HEK293 (cell line): Measurements from ENCODE around the gene IRF2.

Source experiments
- CTCF ChIA-PET: fragments of 350-600 bp; formaldehyde crosslinking; extraction: SDS; loops from one replicate; lab custom pipeline; 2021; ENCODE audit warnings: antibody characterized with exemption; lab: Yijun Ruan, JAX
- POLR2A ChIA-PET: fragments of 300-600 bp; formaldehyde crosslinking; extraction: SDS; loops from one replicate; lab custom pipeline; 2020; ENCODE audit warnings: antibody characterized with exemption, inconsistent platforms; lab: Yijun Ruan, JAX
- H3K27ac ChIP-seq: fragments of 200-500 bp; sonication (Bioruptor generic); 2 replicates; pipeline ENCODE4 v1.5.1; 2014; ENCODE audit warnings: low read depth, low read length, control low read depth, inconsistent platforms; ENCODE audit errors: extremely low read depth
- H3K36me3 ChIP-seq, 2 experiments: fragments of 200-500 bp in 1 of 2; sonication (Bioruptor generic) in 1 of 2; 1 replicate in 1 of 2; 2 replicates in 1 of 2; pipeline ENCODE4 v1.5.1; 2014 to 2017; ENCODE audit warnings: inconsistent platforms in 2 of 2, low read length in 2 of 2; ENCODE audit not compliant: control insufficient read depth in 2 of 2, insufficient read depth in 1 of 2
- H3K4me1 ChIP-seq: fragments of 200-500 bp; sonication (Bioruptor generic); 2 replicates; pipeline ENCODE4 v1.5.1; 2014; ENCODE audit warnings: mild to moderate bottlenecking, low read length, inconsistent platforms; ENCODE audit not compliant: control insufficient read depth, insufficient read depth
- H3K4me3 ChIP-seq: 2 replicates; pipeline ENCODE4 v1.5.1; 2011; ENCODE audit warnings: low read depth, mild to moderate bottlenecking, control low read depth, low read length, moderate library complexity
- H3K9me3 ChIP-seq: fragments of 200-500 bp; sonication (Bioruptor generic); 2 replicates; pipeline ENCODE4 v1.5.1; 2014; ENCODE audit warnings: low read depth, low read length, inconsistent platforms; ENCODE audit not compliant: control insufficient read depth, insufficient read depth
- GLIS2 ChIP-seq: fragments of 450-650 bp; formaldehyde crosslinking; IDR thresholded peaks from 2 replicates; pipeline ENCODE4 v1.5.1; 2016; ENCODE audit warnings: missing biosample characterization, missing genetic modification characterization
- KLF7 ChIP-seq: fragments of 450-650 bp; formaldehyde crosslinking; IDR thresholded peaks from 2 replicates; pipeline ENCODE4 v1.5.1; 2016; ENCODE audit warnings: missing biosample characterization, missing genetic modification characterization, borderline replicate concordance
- KLF8 ChIP-seq: fragments of 450-650 bp; formaldehyde crosslinking; IDR thresholded peaks from 2 replicates; pipeline ENCODE4 v1.5.1; 2016; ENCODE audit warnings: missing biosample characterization, missing genetic modification characterization
- RBAK ChIP-seq: fragments of 450-650 bp; formaldehyde crosslinking; IDR thresholded peaks from 2 replicates; pipeline ENCODE4 v1.5.1; 2016; ENCODE audit warnings: missing biosample characterization, missing genetic modification characterization
- SP3 ChIP-seq: fragments of 450-650 bp; formaldehyde crosslinking; IDR thresholded peaks from 2 replicates; pipeline ENCODE4 v1.5.1; 2016; ENCODE audit warnings: missing biosample characterization, missing genetic modification characterization
- YY1 ChIP-seq: fragments of 450-650 bp; formaldehyde crosslinking; IDR thresholded peaks from 2 replicates; pipeline ENCODE4 v1.5.1; 2018; ENCODE audit warnings: missing biosample characterization, missing genetic modification characterization
- ZBTB26 ChIP-seq: fragments of 450-650 bp; formaldehyde crosslinking; optimal IDR thresholded peaks from 2 replicates; pipeline ENCODE3; 2016; ENCODE audit warnings: missing biosample characterization, mild to moderate bottlenecking, missing genetic modification characterization
- ZBTB8A ChIP-seq: fragments of 450-650 bp; formaldehyde crosslinking; IDR thresholded peaks from 2 replicates; pipeline ENCODE4 v1.5.1; 2016; ENCODE audit warnings: missing biosample characterization, missing genetic modification characterization
- ZNF10 ChIP-seq: fragments of 450-650 bp; formaldehyde crosslinking; IDR thresholded peaks from 2 replicates; pipeline ENCODE4 v1.5.1; 2017; ENCODE audit warnings: missing biosample characterization, missing genetic modification characterization
- ZNF114 ChIP-seq: fragments of 450-650 bp; formaldehyde crosslinking; IDR thresholded peaks from 2 replicates; pipeline ENCODE4 v1.5.0; 2017; ENCODE audit warnings: missing biosample characterization, missing genetic modification characterization
- ZNF121 ChIP-seq: fragments of 450-650 bp; formaldehyde crosslinking; IDR thresholded peaks from 2 replicates; pipeline ENCODE4 v1.5.1; 2016; ENCODE audit warnings: missing biosample characterization, missing genetic modification characterization
- ZNF132 ChIP-seq: fragments of 450-650 bp; formaldehyde crosslinking; IDR thresholded peaks from 2 replicates; pipeline ENCODE4 v1.5.1; 2017; ENCODE audit warnings: missing biosample characterization, missing genetic modification characterization, borderline replicate concordance
- ZNF2 ChIP-seq: fragments of 450-650 bp; formaldehyde crosslinking; IDR thresholded peaks from 2 replicates; pipeline ENCODE4 v1.5.1; 2016; ENCODE audit warnings: missing biosample characterization, missing genetic modification characterization
- ZNF211 ChIP-seq: fragments of 450-650 bp; formaldehyde crosslinking; IDR thresholded peaks from 2 replicates; pipeline ENCODE4 v1.5.1; 2016; ENCODE audit warnings: low read depth, missing biosample characterization, missing genetic modification characterization
- ZNF221 ChIP-seq: fragments of 450-650 bp; formaldehyde crosslinking; IDR thresholded peaks from 2 replicates; pipeline ENCODE4 v1.5.1; 2017; ENCODE audit warnings: missing biosample characterization, missing genetic modification characterization, borderline replicate concordance
- ZNF23 ChIP-seq: fragments of 450-650 bp; formaldehyde crosslinking; IDR thresholded peaks from 2 replicates; pipeline ENCODE4 v1.5.1; 2016; ENCODE audit warnings: missing biosample characterization, missing genetic modification characterization, borderline replicate concordance
- ZNF335 ChIP-seq: fragments of 450-650 bp; formaldehyde crosslinking; conservative IDR thresholded peaks from 2 replicates; pipeline ENCODE4 v1.5.1; 2016; ENCODE audit warnings: missing biosample characterization, missing genetic modification characterization
- ZNF366 ChIP-seq: fragments of 450-650 bp; formaldehyde crosslinking; conservative IDR thresholded peaks from 2 replicates; pipeline ENCODE4 v1.5.1; 2016; ENCODE audit warnings: missing biosample characterization, missing genetic modification characterization
- ZNF558 ChIP-seq: fragments of 450-650 bp; formaldehyde crosslinking; IDR thresholded peaks from 2 replicates; pipeline ENCODE4 v1.5.1; 2016; ENCODE audit warnings: missing biosample characterization, missing genetic modification characterization
- ZNF624 ChIP-seq: fragments of 450-650 bp; formaldehyde crosslinking; IDR thresholded peaks from 2 replicates; pipeline ENCODE4 v1.5.1; 2017; ENCODE audit warnings: missing biosample characterization, missing genetic modification characterization
- ZNF626 ChIP-seq: fragments of 450-650 bp; sonication (Bioruptor Pico); formaldehyde crosslinking; IDR thresholded peaks from 2 replicates; pipeline ENCODE4 v1.5.1; 2018; ENCODE audit warnings: missing biosample characterization, missing genetic modification characterization, inconsistent platforms
- ZNF660 ChIP-seq: fragments of 450-650 bp; IDR thresholded peaks from 2 replicates; pipeline ENCODE4 v1.5.1; 2018; ENCODE audit warnings: missing biosample characterization, mild to moderate bottlenecking, missing genetic modification characterization
- ZNF701 ChIP-seq: fragments of 450-650 bp; formaldehyde crosslinking; IDR thresholded peaks from 2 replicates; pipeline ENCODE4 v1.5.1; 2016; ENCODE audit warnings: missing biosample characterization, missing genetic modification characterization
- ZNF747 ChIP-seq: fragments of 450-650 bp; formaldehyde crosslinking; IDR thresholded peaks from 2 replicates; pipeline ENCODE4 v1.5.1; 2016; ENCODE audit warnings: missing biosample characterization, missing genetic modification characterization
- ZNF837 ChIP-seq: fragments of 450-650 bp; formaldehyde crosslinking; IDR thresholded peaks from 2 replicates; pipeline ENCODE4 v1.5.1; 2016; ENCODE audit warnings: missing biosample characterization, missing genetic modification characterization
- TF ChIP-seq, protein P1 (sequence below): fragments of 450-650 bp; formaldehyde crosslinking; IDR thresholded peaks from 2 replicates; pipeline ENCODE4 v1.5.1; 2016; ENCODE audit warnings: missing biosample characterization, missing genetic modification characterization, borderline replicate concordance

Gene IRF2

GRCh38 chr4:184409502-184409901, 64.8 kb downstream of the IRF2 start (continued):
- TF ChIP-seq, protein P1, sequence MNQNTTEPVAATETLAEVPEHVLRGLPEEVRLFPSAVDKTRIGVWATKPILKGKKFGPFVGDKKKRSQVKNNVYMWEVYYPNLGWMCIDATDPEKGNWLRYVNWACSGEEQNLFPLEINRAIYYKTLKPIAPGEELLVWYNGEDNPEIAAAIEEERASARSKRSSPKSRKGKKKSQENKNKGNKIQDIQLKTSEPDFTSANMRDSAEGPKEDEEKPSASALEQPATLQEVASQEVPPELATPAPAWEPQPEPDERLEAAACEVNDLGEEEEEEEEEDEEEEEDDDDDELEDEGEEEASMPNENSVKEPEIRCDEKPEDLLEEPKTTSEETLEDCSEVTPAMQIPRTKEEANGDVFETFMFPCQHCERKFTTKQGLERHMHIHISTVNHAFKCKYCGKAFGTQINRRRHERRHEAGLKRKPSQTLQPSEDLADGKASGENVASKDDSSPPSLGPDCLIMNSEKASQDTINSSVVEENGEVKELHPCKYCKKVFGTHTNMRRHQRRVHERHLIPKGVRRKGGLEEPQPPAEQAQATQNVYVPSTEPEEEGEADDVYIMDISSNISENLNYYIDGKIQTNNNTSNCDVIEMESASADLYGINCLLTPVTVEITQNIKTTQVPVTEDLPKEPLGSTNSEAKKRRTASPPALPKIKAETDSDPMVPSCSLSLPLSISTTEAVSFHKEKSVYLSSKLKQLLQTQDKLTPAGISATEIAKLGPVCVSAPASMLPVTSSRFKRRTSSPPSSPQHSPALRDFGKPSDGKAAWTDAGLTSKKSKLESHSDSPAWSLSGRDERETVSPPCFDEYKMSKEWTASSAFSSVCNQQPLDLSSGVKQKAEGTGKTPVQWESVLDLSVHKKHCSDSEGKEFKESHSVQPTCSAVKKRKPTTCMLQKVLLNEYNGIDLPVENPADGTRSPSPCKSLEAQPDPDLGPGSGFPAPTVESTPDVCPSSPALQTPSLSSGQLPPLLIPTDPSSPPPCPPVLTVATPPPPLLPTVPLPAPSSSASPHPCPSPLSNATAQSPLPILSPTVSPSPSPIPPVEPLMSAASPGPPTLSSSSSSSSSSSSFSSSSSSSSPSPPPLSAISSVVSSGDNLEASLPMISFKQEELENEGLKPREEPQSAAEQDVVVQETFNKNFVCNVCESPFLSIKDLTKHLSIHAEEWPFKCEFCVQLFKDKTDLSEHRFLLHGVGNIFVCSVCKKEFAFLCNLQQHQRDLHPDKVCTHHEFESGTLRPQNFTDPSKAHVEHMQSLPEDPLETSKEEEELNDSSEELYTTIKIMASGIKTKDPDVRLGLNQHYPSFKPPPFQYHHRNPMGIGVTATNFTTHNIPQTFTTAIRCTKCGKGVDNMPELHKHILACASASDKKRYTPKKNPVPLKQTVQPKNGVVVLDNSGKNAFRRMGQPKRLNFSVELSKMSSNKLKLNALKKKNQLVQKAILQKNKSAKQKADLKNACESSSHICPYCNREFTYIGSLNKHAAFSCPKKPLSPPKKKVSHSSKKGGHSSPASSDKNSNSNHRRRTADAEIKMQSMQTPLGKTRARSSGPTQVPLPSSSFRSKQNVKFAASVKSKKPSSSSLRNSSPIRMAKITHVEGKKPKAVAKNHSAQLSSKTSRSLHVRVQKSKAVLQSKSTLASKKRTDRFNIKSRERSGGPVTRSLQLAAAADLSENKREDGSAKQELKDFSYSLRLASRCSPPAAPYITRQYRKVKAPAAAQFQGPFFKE (tag by site-specific recombination) = no peak
- TF ChIP-seq KLF8 (tag by site-specific recombination) (no peak), ZNF624 (tag by site-specific recombination) (no peak), RBAK (no peak), ZNF114 (tag by site-specific recombination) (no peak)

DNA sequence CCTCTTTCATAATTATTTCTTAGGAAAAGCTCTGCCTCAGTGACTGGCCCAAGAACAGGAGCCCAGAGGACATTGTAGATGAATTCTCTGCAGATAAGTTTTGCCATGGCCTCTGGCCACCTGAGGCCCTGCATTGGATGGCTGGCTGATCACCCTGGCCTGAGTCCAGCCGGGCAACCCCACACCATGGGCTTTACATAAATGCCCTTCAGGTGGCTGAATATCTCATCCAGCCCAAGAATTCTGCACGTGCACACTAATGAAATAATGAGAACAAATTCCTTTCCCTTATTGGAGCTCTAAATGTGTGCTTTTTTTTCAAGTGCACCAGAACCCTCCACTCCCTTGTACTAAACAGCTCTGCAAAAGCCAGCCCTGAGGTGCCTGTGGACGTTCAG, 65.7 kb downstream of the IRF2 start:
- ChIA-PET POLR2A (no interaction called here), CTCF (no interaction called here)
- Histone ChIP-seq H3K36me3 (peaks cover 0 to 24% of the 10 kb centered on the region in 2 experiments; a peak in 2 of 3 replicates), H3K27ac (no peak overlapping the region), H3K4me1 (no peaks in the 10 kb centered on the region), H3K4me3 (no peak overlapping the region), H3K9me3 (no peaks in the 10 kb centered on the region)
- TF ChIP-seq ZNF626 (no peak), GLIS2 (no peak), ZNF2 (tag by site-specific recombination) (no peak), ZNF23 (tag by site-specific recombination) (no peak), ZNF747 (tag by site-specific recombination) (no peak), ZBTB26 (tag by site-specific recombination) (no peak), ZNF132 (tag by site-specific recombination) (no peak), ZNF10 (no peak), ZNF335 (tag by site-specific recombination) (no peak), SP3 (tag by site-specific recombination) (no peak), ZNF558 (tag by site-specific recombination) (no peak), ZNF221 (tag by site-specific recombination) (no peak)

DNA sequence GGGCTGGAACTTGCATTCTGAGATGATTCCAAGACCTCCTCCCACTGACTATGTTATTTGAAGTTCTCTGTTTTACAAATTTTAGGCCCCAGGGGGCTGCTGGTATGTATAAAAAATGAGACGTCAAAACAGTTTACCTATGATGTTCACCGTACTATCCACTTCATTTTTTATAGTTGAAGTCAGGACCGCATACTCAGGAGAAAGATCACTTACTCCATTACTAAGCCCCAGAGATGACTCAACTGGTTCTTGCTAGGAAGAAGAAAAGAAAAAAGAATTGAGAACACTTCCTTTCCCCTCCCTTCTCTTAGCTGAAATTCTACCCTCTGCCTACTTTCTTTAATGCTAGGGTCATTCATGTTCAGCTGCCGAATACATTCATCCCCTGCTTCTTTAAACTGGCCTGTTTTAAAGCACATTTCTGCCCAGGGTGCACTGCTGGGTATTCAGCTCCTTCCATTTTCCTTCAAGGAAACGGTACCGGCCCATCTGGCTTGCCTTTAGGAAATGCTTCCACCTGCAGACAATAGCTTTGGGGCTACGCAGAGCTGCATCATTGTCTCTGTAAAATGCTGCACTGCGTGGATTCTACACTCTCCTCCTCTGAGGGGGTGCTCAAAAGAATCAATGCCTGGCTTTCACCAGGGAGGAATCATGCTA, 66.2 kb downstream of the IRF2 start:
- Histone ChIP-seq H3K4me3 (no peak overlapping the region), H3K9me3 (no peaks in the 10 kb centered on the region), H3K27ac (no peak overlapping the region), H3K36me3 (peaks cover 0 to 27% of the 10 kb centered on the region in 2 experiments; a peak in 2 of 3 replicates), H3K4me1 (no peaks in the 10 kb centered on the region)
- ChIA-PET CTCF (no interaction called here), POLR2A (no interaction called here)
- TF ChIP-seq KLF7 (tag by site-specific recombination) (no peak), ZNF837 (tag by site-specific recombination) (no peak), ZNF366 (no peak), ZNF121 (tag by site-specific recombination) (no peak), ZNF211 (tag by site-specific recombination) (no peak), ZNF701 (no peak), ZNF660 (no peak), ZBTB8A (no peak), YY1 (no peak), ZNF558 (tag by site-specific recombination) (no peak)
